Progenitor cell of endocrine pancreas (in vitro differentiated cells): ENCODE results near the gene STEAP1B. TPM values are rescaled to one million over a fixed set of nuclear protein-coding genes. Genes with fewer than 3 reads are reported as not detected.

Experiments
- DNase-seq: peaks from one replicate; pipeline ENCODE4 v3.0.0; 2021; ENCODE audit warnings: low spot score; ENCODE audit not compliant: unreplicated experiment
- H3K27ac Mint-ChIP-seq: 2 replicates; pipeline ENCODE4 v1.8.0; 2021; ENCODE audit warnings: mild to moderate bottlenecking, moderate library complexity, mixed read lengths
- H3K27me3 Mint-ChIP-seq: 2 replicates; pipeline ENCODE4 v1.8.0; 2021; ENCODE audit warnings: mixed read lengths
- H3K36me3 Mint-ChIP-seq: 2 replicates; pipeline ENCODE4 v1.8.0; 2022; ENCODE audit warnings: mixed read lengths; ENCODE audit not compliant: insufficient read depth
- H3K4me1 Mint-ChIP-seq: 2 replicates; pipeline ENCODE4 v1.8.0; 2021; ENCODE audit warnings: low read depth, mixed read lengths
- H3K4me3 Mint-ChIP-seq: 2 replicates; pipeline ENCODE4 v1.8.0; 2021; ENCODE audit warnings: low read depth, mild to moderate bottlenecking, moderate library complexity, mixed read lengths
- H3K9me3 Mint-ChIP-seq: 2 replicates; pipeline ENCODE4 v1.8.0; 2021; ENCODE audit warnings: low read depth, mixed read lengths
- CTCF ChIP-seq: fragments of 200-600 bp; sonication (generic); IDR thresholded peaks from one replicate; pipeline ENCODE4 v1.5.0; 2021; ENCODE audit warnings: antibody characterized with exemption, mild to moderate bottlenecking; ENCODE audit not compliant: unreplicated experiment
- total RNA-seq: library from RNA; stranded (reverse); gene quantifications from 2 replicates; pipeline ENCODE4 v1.2.1, GENCODE V29; 2021

The STEAP1B gene
- total RNA-seq, 1 donor from 2014 or later = 0.89 TPM

DNA sequence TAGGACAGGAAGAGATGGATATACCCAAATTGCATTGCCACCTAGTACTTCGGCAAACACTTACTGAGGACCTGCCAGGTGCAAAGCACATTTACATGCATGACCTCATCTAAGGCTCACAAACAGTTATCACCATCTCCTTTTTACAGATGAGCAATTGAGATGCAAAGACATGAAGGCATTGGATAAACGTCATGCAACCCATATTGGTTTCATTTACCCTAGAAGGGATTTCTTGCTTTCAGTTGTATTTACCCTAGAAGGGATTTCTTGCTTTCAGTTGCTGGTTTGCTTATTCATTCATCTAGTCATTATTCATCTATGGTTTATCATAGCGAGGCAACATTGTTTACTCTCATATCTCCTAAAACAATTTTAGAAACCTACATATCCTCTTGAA, 52.2 kb downstream of the STEAP1B start:
- Mint-ChIP-seq H3K9me3 (no peaks in the 10 kb centered on the region), H3K27ac (no peak overlapping the region)

GRCh38 chr7:22447008-22447407, 53.0 kb downstream of the STEAP1B start:
- H3K4me1 Mint-ChIP-seq = peaks cover 33% of the 10 kb centered on the region
- no peak overlapping the region for H3K27ac Mint-ChIP-seq
- no peak overlapping the region for H3K4me3 Mint-ChIP-seq
- no peak for DNase-seq
- H3K36me3 Mint-ChIP-seq = no peaks in the 10 kb centered on the region
- no peaks in the 10 kb centered on the region for H3K9me3 Mint-ChIP-seq
- H3K27me3 Mint-ChIP-seq = no peaks in the 10 kb centered on the region
- TF ChIP-seq CTCF = no peak

More for the DNA sequence above, 52.2 kb downstream of the STEAP1B start:
- Mint-ChIP-seq H3K4me1 (peaks cover 31% of the 10 kb centered on the region), H3K27me3 (peaks cover 3% of the 10 kb centered on the region), H3K36me3 (no peaks in the 10 kb centered on the region), H3K4me3 (no peak overlapping the region)
- no peak for TF ChIP-seq CTCF
- DNase-seq = no peak

GRCh38 chr7:22445853-22446252, 54.1 kb downstream of the STEAP1B start:
- Mint-ChIP-seq H3K27ac (no peak overlapping the region), H3K27me3 (no peaks in the 10 kb centered on the region), H3K4me1 (peaks cover 32% of the 10 kb centered on the region), H3K4me3 (no peak overlapping the region), H3K9me3 (no peaks in the 10 kb centered on the region), H3K36me3 (no peaks in the 10 kb centered on the region)
- no peak for DNase-seq
- TF ChIP-seq CTCF = no peak

DNA sequence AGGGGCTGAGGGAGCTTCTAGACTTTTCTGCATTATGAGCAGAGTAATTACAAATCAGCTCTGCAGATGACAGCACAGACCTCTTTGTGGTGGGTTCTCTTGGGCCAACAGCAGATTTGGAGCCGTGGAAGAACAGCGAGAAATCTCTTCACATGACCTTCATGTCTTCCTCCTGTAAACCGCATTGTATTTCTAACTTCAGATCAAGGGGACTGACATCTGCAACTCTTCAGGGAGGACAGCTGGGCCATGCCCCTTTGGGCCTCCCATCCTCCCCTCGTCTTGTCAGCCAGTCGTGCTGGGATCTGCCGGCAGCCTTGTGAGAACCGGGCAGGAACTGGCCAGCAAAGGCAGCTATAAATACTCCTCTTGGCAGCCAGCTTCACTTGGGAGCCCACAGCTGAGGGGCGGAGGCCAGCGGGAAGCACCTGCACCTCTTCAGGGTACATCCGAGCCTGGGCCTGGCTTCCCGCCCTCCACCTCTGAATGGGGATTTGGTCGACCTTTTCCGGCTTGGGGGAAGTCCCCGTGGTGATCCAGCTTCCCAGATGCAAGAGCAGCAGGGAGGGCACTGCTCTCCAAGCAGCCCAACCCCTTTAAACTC, 54.7 kb downstream of the STEAP1B start:
- peak overlapping the region; percentile 92 for H3K27ac Mint-ChIP-seq
- no peak for TF ChIP-seq CTCF
- H3K27me3 Mint-ChIP-seq = no peaks in the 10 kb centered on the region
- peaks cover 32% of the 10 kb centered on the region for H3K4me1 Mint-ChIP-seq
- H3K36me3 Mint-ChIP-seq = no peaks in the 10 kb centered on the region
- H3K9me3 Mint-ChIP-seq = no peaks in the 10 kb centered on the region
- no peak overlapping the region for H3K4me3 Mint-ChIP-seq
- DNase-seq = no peak

DNA sequence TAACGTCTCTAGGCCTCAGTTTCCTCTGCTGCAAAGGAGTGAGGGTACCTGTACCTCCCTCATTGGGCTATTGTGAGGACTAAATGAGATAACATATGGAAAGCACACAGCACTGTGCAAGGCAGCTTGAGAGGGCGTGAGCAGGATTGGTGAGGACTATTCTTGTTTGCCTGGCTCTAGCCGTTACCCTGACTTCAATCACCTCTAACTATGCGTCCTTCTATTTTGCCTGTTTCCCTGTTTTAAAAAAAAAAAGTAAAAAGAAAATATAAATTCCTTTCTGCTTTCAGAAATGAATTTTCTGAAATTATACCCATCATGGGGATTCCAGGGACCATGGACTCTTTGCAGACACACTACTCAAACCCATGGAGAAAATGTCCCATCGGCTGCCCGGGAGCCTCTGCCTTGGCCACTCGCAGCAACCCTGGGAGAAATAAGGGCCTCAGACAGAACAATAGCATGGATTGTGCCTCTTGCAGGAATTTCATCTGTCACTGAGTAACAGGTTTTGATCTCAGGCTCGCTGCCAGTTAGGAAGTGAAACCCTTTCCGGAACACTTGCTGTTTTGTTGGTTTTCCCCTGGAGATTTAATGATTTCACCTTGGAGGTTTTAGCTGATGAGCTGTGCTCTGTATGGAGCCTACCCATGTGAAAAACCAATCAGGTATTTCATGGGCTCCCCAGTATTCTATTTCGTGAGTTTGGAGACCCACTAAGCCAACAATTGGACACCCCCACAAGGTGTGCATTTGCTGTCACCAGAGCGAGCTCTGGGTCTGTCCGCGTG, 55.6 kb downstream of the STEAP1B start:
- no peak for TF ChIP-seq CTCF
- no peaks in the 10 kb centered on the region for H3K36me3 Mint-ChIP-seq
- peak overlapping the region; percentile 92 for H3K27ac Mint-ChIP-seq
- no peaks in the 10 kb centered on the region for H3K9me3 Mint-ChIP-seq
- H3K4me1 Mint-ChIP-seq = peaks cover 32% of the 10 kb centered on the region
- H3K4me3 Mint-ChIP-seq = no peak overlapping the region
- DNase-seq = no peak
- no peaks in the 10 kb centered on the region for H3K27me3 Mint-ChIP-seq
